Kidney (tissue), 14 donors: ENCODE measurements around the gene HOXD4. TPM values are rescaled to one million over a fixed set of nuclear protein-coding genes. Genes with fewer than 3 reads are reported as not detected.

Experiments used
- DNase-seq, 5 donors: peaks; one replicate each; pipeline ENCODE4 v3.0.0-alpha.2; 2013 to 2020
- FAIRE-seq: peaks from 2 replicates; lab custom pipeline; 2012; peaks lifted over from hg19 to GRCh38; lab: Jason Lieb, UNC
- H3K27ac ChIP-seq, 2 donors: one replicate each; pipeline ENCODE4 v1.7.0; 2013; ENCODE audit warnings: low read depth in 2 of 2, low read length in 2 of 2, inconsistent platforms in 1 of 2
- H3K27me3 ChIP-seq: one replicate; pipeline ENCODE4 v1.7.1; 2013; ENCODE audit warnings: low read length, inconsistent platforms; ENCODE audit not compliant: control insufficient read depth, insufficient read depth
- H3K36me3 ChIP-seq, 3 donors: one replicate each; pipeline versions ENCODE4 v1.7.0 to v1.7.1; 2013; ENCODE audit warnings: low read length in 3 of 3, control low read depth in 1 of 3, inconsistent platforms in 1 of 3; ENCODE audit not compliant: insufficient read depth in 3 of 3, control insufficient read depth in 2 of 3
- H3K4me1 ChIP-seq, 3 donors: one replicate each; pipeline versions ENCODE4 v1.7.0 to v1.7.1; 2013; ENCODE audit warnings: low read length in 3 of 3, inconsistent platforms in 1 of 3, low read depth in 1 of 3; ENCODE audit not compliant: control insufficient read depth in 2 of 3, insufficient read depth in 2 of 3
- H3K4me3 ChIP-seq, 3 donors: one replicate each; pipeline versions ENCODE4 v1.7.0 to v1.8.1; 2013; ENCODE audit warnings: low read length in 3 of 3, control low read depth in 1 of 3, inconsistent platforms in 1 of 3
- H3K9ac ChIP-seq, 3 donors: one replicate each; pipeline versions ENCODE4 v1.7.0 to v1.7.1; 2013; ENCODE audit warnings: low read length in 3 of 3, control low read depth in 1 of 3, inconsistent platforms in 1 of 3
- H3K9me3 ChIP-seq, 3 donors: one replicate each; pipeline versions ENCODE4 v1.7.0 to v1.7.1; 2013; ENCODE audit warnings: low read length in 3 of 3, control low read depth in 1 of 3, inconsistent platforms in 1 of 3; ENCODE audit not compliant: control insufficient read depth in 2 of 3, insufficient read depth in 1 of 3
- CTCF ChIP-seq: IDR thresholded peaks from 3 replicates; pipeline ENCODE4 v1.5.1; 2012; ENCODE audit warnings: mild to moderate bottlenecking, moderate library complexity, borderline replicate concordance; ENCODE audit not compliant: insufficient read depth; ENCODE audit errors: extremely low read depth
- intact Hi-C: fragments of 100-400 bp; cut with DNase I; formaldehyde crosslinking; loops from one replicate; pipeline ENCODE4 v1.11.1; 2022
- polyA plus RNA-seq: library from polyadenylated mRNA; stranded (reverse); fragments of 350-450 nt; fragmentation: Illumina TruSeq; extraction: RNeasy Lipid Tissue Mini Kit (QIAGEN cat#74804); gene quantifications from one replicate; pipeline ENCODE4 v1.2.3, GENCODE V29; 2014; ENCODE audit warnings: low read depth, low replicate concordance; ENCODE audit not compliant: insufficient read depth
- total RNA-seq: library from RNA; stranded (reverse); fragmentation: NEBNext Ultra II Directional; extraction: Animal tissue kit (Norgen Biotek cat#: 25700); gene quantifications from one replicate; pipeline ENCODE4 v1.2.1, GENCODE V29; 2021
- donor health status: control.
- donor health status: control.
- donor health status: control.
- donor health status: control.
- donor health status: control.
- donor health status: DM: yes; HTN: yes; CAD: no.
- donor health status: Normal renal cell carcinoma (clear cell type).

The HOXD4 gene
- total and polyA plus RNA-seq, 2 donors from 2014 or later: 12.1 to 27.8 TPM

DNA sequence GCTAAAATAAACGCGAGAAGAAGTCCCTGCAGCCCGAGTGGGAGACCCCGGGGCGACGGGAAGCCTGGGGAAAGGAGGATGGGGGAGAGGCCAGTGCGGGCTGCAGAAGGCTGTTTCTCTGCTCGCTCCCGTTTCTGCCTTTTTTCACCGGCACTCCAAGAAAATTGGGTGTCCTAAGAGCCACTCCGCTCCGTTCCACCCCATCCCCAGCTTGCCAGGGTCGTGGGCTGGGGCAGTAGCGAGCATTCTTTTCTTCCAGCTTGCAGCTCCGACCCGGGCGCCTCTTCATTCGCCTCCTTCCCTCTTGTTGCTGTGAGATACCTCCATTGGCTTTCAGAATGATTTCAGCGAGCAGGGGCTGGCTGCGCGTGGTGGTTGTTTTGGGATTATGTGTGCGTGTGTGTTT, 6.8 kb downstream of the HOXD4 start:
- Histone ChIP-seq H3K27ac (peak overlapping the region; percentile 77 to 92), H3K27me3 (no peaks in the 10 kb centered on the region), H3K4me1 (peaks cover 0 to 12% (median 4%) of the 10 kb centered on the region in 3 donors), H3K9ac (peak overlapping the region; percentile 10 to 77 (median 33)), H3K36me3 (peaks cover 2 to 10% (median 6%) of the 10 kb centered on the region in 3 donors), H3K4me3 (peak overlapping the region; percentile 44 to 67 (median 45)), H3K9me3 (no peaks in the 10 kb centered on the region)
- no peak for TF ChIP-seq CTCF
- intact Hi-C loops: no loop called here
- peak in 3 of 5 donors; percentile 80 to 85 (median 82) for DNase-seq
- no peak for FAIRE-seq

DNA sequence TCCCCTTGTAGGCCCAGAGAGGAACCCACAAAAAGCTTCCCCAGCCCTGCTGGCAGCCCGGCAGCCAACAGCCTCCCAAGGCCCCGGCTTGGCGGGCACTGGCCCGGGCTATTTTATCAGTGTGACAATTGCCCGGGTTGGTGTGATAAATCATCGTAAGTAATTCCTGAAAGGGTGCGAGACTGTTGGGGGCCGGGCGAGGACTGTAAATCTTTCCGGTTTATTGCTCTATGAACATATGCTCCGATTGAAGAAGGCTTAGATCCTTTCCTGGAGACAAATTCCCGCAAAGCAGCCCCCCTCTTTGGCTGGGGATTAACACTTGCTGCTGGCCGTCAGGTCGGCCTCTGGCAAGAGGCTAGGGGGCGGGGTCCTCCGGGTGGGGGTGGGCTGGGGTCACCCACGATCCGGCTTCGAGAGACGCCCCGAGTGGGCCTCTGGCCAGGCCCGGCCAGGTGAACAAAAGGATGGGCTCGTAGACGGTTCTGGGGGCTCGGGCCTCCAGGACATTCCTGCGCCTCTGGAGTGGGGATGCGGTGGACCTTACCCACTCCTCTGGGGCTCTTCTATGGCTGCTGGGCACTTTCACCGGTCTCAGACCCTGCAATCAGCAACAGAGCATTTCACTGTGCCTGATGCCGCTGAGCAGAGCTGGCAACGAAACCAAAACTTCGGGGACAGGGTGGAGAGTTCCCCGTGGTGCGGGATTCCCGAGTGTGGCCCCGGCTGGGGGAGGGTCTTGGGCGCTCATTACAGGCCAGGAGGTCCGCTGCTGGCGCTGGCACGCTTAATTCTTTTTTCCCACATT, 7.7 kb downstream of the HOXD4 start:
- peaks cover 2 to 8% (median 6%) of the 10 kb centered on the region in 3 donors for H3K36me3 ChIP-seq
- no peaks in the 10 kb centered on the region for H3K9me3 ChIP-seq
- peak overlapping the region in 2 of 3 donors; percentile 54 to 67 for H3K9ac ChIP-seq
- FAIRE-seq: no peak
- H3K4me3 ChIP-seq: peak overlapping the region in 2 of 3 donors; percentile 38 to 67
- TF ChIP-seq CTCF: no peak
- H3K27ac ChIP-seq: peak overlapping the region; percentile 90 to 95
- peaks cover 0 to 8% (median 4%) of the 10 kb centered on the region in 3 donors for H3K4me1 ChIP-seq
- H3K27me3 ChIP-seq: no peaks in the 10 kb centered on the region
- peak in 4 of 5 donors; percentile 87 to 94 (median 92) for DNase-seq
- intact Hi-C loops: no loop called here

- no peaks in the 10 kb centered on the region for H3K9me3 ChIP-seq
- DNase-seq (peak in 3 of 5 donors; percentile 30 to 71 (median 35)), FAIRE-seq (no peak)
- peak overlapping the region in 2 of 3 donors; percentile 54 to 67 for H3K9ac ChIP-seq
- peak overlapping the region; percentile 90 to 95 for H3K27ac ChIP-seq
- peaks cover 0 to 3% (median 1%) of the 10 kb centered on the region in 3 donors for H3K36me3 ChIP-seq
- TF ChIP-seq CTCF: no peak
- intact Hi-C loops: no loop called here
- H3K27me3 ChIP-seq: no peaks in the 10 kb centered on the region
- peak overlapping the region in 2 of 3 donors; percentile 38 to 65 for H3K4me3 ChIP-seq
- peaks cover 0 to 5% (median 2%) of the 10 kb centered on the region in 3 donors for H3K4me1 ChIP-seq
Observed at GRCh38 chr2:176159663-176160250, 8.4 kb downstream of the HOXD4 start.
